ENCODE measurements around the gene RAB15. TPM values are rescaled to one million over a fixed set of nuclear protein-coding genes. Genes with fewer than 3 reads are reported as not detected.

The RAB15 gene
- total RNA-seq, 1 donor from 2014 or later, result 36.3 TPM

- H3K4me3 ChIP-seq (ENCODE audit: insufficient read depth, low read depth, low read length), result no peak overlapping the region
- DNase-seq (ENCODE audit: low read depth) (no peak), FAIRE-seq (no peak)
- no peaks in the 10 kb centered on the region for H3K27me3 ChIP-seq (ENCODE audit: insufficient read depth, low read length)
- no peaks in the 10 kb centered on the region for H3K27me3 Mint-ChIP-seq (ENCODE audit: low read depth, unreplicated experiment)
- H3K36me3 ChIP-seq (ENCODE audit: insufficient read depth, low read length), result no peaks in the 10 kb centered on the region
- no peak overlapping the region for H3K9ac ChIP-seq (ENCODE audit: low read length)
- no peak overlapping the region for H2AFZ ChIP-seq (ENCODE audit: low read depth, low read length)
- TF ChIP-seq EZH2 (IDR thresholded peaks at IDR 0.05; ENCODE audit: insufficient read depth, low read length), result no peak
- no peak for TF ChIP-seq CTCF (IDR thresholded peaks at IDR 0.05; ENCODE audit: insufficient read depth, low read depth, low read length)
- peaks cover 53% of the 10 kb centered on the region for H3K79me2 ChIP-seq (ENCODE audit: insufficient read depth, low read length)
- H3K9me3 Mint-ChIP-seq (ENCODE audit: unreplicated experiment), result no peaks in the 10 kb centered on the region
- H3K4me1 ChIP-seq (ENCODE audit: insufficient read depth, low read length), result peaks cover 1% of the 10 kb centered on the region
- no peak overlapping the region for H3K27ac Mint-ChIP-seq (ENCODE audit: unreplicated experiment)
- no peak overlapping the region for H3K4me3 Mint-ChIP-seq (ENCODE audit: unreplicated experiment)
- no peaks in the 10 kb centered on the region for H3K9me3 ChIP-seq (ENCODE audit: insufficient read depth, low read depth, low read length)
- no peak overlapping the region for H3K4me2 ChIP-seq (ENCODE audit: low read length)
- H4K20me1 ChIP-seq (ENCODE audit: insufficient read depth, low read length), result no peaks in the 10 kb centered on the region
- peaks cover 9% of the 10 kb centered on the region for H3K4me1 Mint-ChIP-seq (ENCODE audit: low read depth, unreplicated experiment)
- H3K36me3 Mint-ChIP-seq (ENCODE audit: low read depth, unreplicated experiment), result no peaks in the 10 kb centered on the region
- H3K27ac ChIP-seq (ENCODE audit: low read depth, low read length), result no peak overlapping the region
Measured at GRCh38 chr14:64993266-64993930, 21.3 kb upstream of the RAB15 start.

GRCh38 chr14:64992328-64992885 is 20.3 kb upstream of the RAB15 start:
- no peaks in the 10 kb centered on the region for H4K20me1 ChIP-seq (ENCODE audit: insufficient read depth, low read length)
- Mint-ChIP-seq H3K4me1 (ENCODE audit: low read depth, unreplicated experiment) (peaks cover 6% of the 10 kb centered on the region), H3K4me3 (ENCODE audit: unreplicated experiment) (no peak overlapping the region), H3K36me3 (ENCODE audit: low read depth, unreplicated experiment) (no peaks in the 10 kb centered on the region), H3K27ac (ENCODE audit: unreplicated experiment) (no peak overlapping the region), H3K27me3 (ENCODE audit: low read depth, unreplicated experiment) (no peaks in the 10 kb centered on the region), H3K9me3 (ENCODE audit: unreplicated experiment) (no peaks in the 10 kb centered on the region)
- H3K9me3 ChIP-seq (ENCODE audit: insufficient read depth, low read depth, low read length), result no peaks in the 10 kb centered on the region
- DNase-seq (ENCODE audit: low read depth), result no peak
- H3K79me2 ChIP-seq (ENCODE audit: insufficient read depth, low read length), result peaks cover 62% of the 10 kb centered on the region
- H2AFZ ChIP-seq (ENCODE audit: low read depth, low read length), result no peak overlapping the region
- no peak for TF ChIP-seq EZH2 (IDR thresholded peaks at IDR 0.05; ENCODE audit: insufficient read depth, low read length)
- TF ChIP-seq CTCF (IDR thresholded peaks at IDR 0.05; ENCODE audit: insufficient read depth, low read depth, low read length), result no peak
- no peaks in the 10 kb centered on the region for H3K4me1 ChIP-seq (ENCODE audit: insufficient read depth, low read length)
- no peak overlapping the region for H3K4me2 ChIP-seq (ENCODE audit: low read length)
- no peak overlapping the region for H3K4me3 ChIP-seq (ENCODE audit: insufficient read depth, low read depth, low read length)
- no peak overlapping the region for H3K9ac ChIP-seq (ENCODE audit: low read length)
- no peaks in the 10 kb centered on the region for H3K36me3 ChIP-seq (ENCODE audit: insufficient read depth, low read length)
- no peak overlapping the region for H3K27ac ChIP-seq (ENCODE audit: low read depth, low read length)
- no peaks in the 10 kb centered on the region for H3K27me3 ChIP-seq (ENCODE audit: insufficient read depth, low read length)
- FAIRE-seq, result no peak

- Histone ChIP-seq H3K36me3 (ENCODE audit: insufficient read depth, low read length) (no peaks in the 10 kb centered on the region), H3K9ac (ENCODE audit: low read length) (no peak overlapping the region), H3K4me3 (ENCODE audit: insufficient read depth, low read depth, low read length) (no peak overlapping the region), H3K79me2 (ENCODE audit: insufficient read depth, low read length) (peaks cover 57% of the 10 kb centered on the region), H2AFZ (ENCODE audit: low read depth, low read length) (no peak overlapping the region), H3K9me3 (ENCODE audit: insufficient read depth, low read depth, low read length) (no peaks in the 10 kb centered on the region), H3K4me2 (ENCODE audit: low read length) (no peak overlapping the region), H3K27ac (ENCODE audit: low read depth, low read length) (no peak overlapping the region), H3K27me3 (ENCODE audit: insufficient read depth, low read length) (no peaks in the 10 kb centered on the region), H3K4me1 (ENCODE audit: insufficient read depth, low read length) (peaks cover 4% of the 10 kb centered on the region), H4K20me1 (ENCODE audit: insufficient read depth, low read length) (no peaks in the 10 kb centered on the region)
- TF ChIP-seq CTCF (IDR thresholded peaks at IDR 0.05; ENCODE audit: insufficient read depth, low read depth, low read length), result no peak
- TF ChIP-seq EZH2 (IDR thresholded peaks at IDR 0.05; ENCODE audit: insufficient read depth, low read length), result no peak
- Mint-ChIP-seq H3K36me3 (ENCODE audit: low read depth, unreplicated experiment) (no peaks in the 10 kb centered on the region), H3K4me1 (ENCODE audit: low read depth, unreplicated experiment) (peaks cover 4% of the 10 kb centered on the region), H3K9me3 (ENCODE audit: unreplicated experiment) (no peaks in the 10 kb centered on the region), H3K27me3 (ENCODE audit: low read depth, unreplicated experiment) (peaks cover 2% of the 10 kb centered on the region), H3K27ac (ENCODE audit: unreplicated experiment) (no peak overlapping the region), H3K4me3 (ENCODE audit: unreplicated experiment) (no peak overlapping the region)
- DNase-seq (ENCODE audit: low read depth) (no peak), FAIRE-seq (no peak)
Measured at GRCh38 chr14:64990939-64991338, 18.8 kb upstream of the RAB15 start.

Data from astrocyte (in vitro differentiated cells and primary cell).